AG04449 (cell line): ENCODE data around the gene DYRK1A.

Experiments
- CTCF ChIA-PET: fragments of 350-600 bp; formaldehyde crosslinking; extraction: SDS; loops from one replicate; lab custom pipeline; 2021; ENCODE audit warnings: antibody characterized with exemption; lab: Yijun Ruan, JAX
- POLR2A ChIA-PET: fragments of 400-600, 350-600 bp; formaldehyde crosslinking; extraction: SDS; loops from one replicate; lab custom pipeline; 2020; ENCODE audit warnings: antibody characterized with exemption, inconsistent platforms; lab: Yijun Ruan, JAX
- DNase-seq: peaks from one replicate; pipeline ENCODE4 v3.0.0-alpha.2; 2010; ENCODE audit warnings: low read depth, low spot score
- H3K4me3 ChIP-seq: 2 replicates; pipeline ENCODE4 v1.5.1; 2011; ENCODE audit warnings: low read depth, mild to moderate bottlenecking, control low read depth, low read length
- CTCF ChIP-seq: IDR thresholded peaks from one replicate; pipeline ENCODE4 v1.5.1; 2011; ENCODE audit warnings: mild to moderate bottlenecking, moderate library complexity, low read length, control low read depth, inconsistent platforms; ENCODE audit not compliant: insufficient read depth; ENCODE audit errors: missing control alignments

Gene DYRK1A

DNA sequence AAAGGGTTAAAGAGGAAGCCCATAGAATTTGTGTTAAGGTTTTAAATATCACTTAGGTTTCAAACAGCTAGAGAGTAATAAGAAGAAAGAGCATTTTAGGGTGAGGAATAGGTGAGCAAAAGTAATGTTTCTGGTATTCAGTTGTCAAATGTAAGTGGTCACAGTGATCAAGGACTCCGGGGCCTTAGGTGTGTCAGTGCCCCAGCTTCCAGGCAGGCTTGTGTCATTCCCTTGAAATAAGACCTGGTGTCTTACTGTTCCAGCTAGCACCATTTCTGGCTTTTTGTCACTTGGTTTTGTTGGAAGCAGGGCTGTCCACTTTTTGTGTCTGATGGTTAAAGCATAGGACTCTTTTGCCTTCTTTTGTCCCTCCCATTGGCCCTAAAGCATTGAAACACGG, 69.6 kb downstream of the DYRK1A start:
- CTCF ChIA-PET, result interaction anchor here (3.6 kb wide), 1 partner anchor 27 kb away, joined by 10 read pairs; no protein-coding TSS in a partner anchor
- H3K4me3 ChIP-seq, result no peak overlapping the region
- no peak for DNase-seq
- TF ChIP-seq CTCF, result no peak
- POLR2A ChIA-PET, result no interaction called here

DNA sequence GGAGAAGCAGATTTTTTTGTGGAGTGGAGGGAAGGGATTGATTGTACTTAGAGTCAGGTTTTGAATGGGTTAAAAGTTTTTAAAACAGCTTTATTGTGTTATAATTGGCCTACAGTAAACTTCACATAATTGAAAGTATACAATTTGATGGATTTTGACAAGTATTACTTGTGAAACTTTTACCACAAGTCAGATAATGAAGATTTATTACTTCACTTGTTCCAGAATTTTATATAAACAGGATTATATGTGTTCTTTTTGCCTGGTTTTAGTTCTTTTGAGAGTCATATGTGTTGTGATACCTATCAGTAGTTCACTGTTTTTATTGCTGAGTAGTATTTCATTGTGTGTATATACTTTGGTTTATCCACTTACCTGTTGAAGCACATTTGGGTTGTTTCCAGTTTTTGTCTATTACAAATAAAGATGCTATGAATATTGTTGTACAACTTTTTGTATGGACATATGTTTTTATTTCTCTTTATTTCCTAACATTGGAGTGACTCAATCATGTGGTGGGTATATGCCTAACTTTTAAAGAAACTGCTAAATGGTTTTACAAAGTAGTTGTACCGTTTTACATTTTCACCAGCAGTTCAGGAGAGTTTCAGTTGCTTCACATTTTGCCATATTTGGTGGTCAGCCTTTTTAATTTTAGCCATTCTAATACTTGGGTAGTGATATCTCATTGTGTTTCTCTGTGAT, 71.0 kb downstream of the DYRK1A start:
- ChIA-PET CTCF (no interaction called here), POLR2A (no interaction called here)
- DNase-seq, result no peak
- no peak overlapping the region for H3K4me3 ChIP-seq
- no peak for TF ChIP-seq CTCF

- no peak for TF ChIP-seq CTCF
- no peak overlapping the region for H3K4me3 ChIP-seq
- CTCF ChIA-PET, result no interaction called here
- POLR2A ChIA-PET, result no interaction called here
- no peak for DNase-seq
Observed at GRCh38 chr21:37443683-37444082, 77.1 kb downstream of the DYRK1A start.

- ChIA-PET POLR2A (no interaction called here), CTCF (interaction anchor here (3.1 kb wide), 1 partner anchor 18 kb away, joined by 9 read pairs; no protein-coding TSS in a partner anchor)
- no peak for TF ChIP-seq CTCF
- DNase-seq, result no peak
- no peak overlapping the region for H3K4me3 ChIP-seq
Observed at GRCh38 chr21:37445228-37445627, 78.7 kb downstream of the DYRK1A start.

DNA sequence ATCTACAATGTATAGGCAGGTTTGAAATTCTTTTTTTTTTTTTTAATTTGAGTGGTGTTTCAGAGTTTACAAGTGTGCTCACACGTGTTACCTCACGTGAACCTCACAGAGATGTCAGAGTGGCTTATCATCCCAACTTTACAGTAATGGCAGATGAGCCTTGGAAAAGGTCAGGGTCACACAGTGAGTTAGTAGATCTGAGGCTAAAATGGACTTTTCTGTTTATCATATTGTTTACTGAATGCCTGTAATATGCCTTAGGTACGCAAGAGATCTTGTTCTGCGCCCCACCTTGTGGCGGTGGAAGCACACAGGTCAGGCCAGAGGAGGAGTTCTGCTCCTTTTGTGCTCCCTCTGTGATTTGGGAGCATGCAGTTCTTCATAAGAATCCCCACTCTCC, 80.0 kb downstream of the DYRK1A start:
- ChIA-PET POLR2A (no interaction called here), CTCF (interaction anchor here (3.1 kb wide), 1 partner anchor 17 kb away, joined by 9 read pairs; no protein-coding TSS in a partner anchor)
- no peak for DNase-seq
- TF ChIP-seq CTCF, result no peak
- no peak overlapping the region for H3K4me3 ChIP-seq

DNA sequence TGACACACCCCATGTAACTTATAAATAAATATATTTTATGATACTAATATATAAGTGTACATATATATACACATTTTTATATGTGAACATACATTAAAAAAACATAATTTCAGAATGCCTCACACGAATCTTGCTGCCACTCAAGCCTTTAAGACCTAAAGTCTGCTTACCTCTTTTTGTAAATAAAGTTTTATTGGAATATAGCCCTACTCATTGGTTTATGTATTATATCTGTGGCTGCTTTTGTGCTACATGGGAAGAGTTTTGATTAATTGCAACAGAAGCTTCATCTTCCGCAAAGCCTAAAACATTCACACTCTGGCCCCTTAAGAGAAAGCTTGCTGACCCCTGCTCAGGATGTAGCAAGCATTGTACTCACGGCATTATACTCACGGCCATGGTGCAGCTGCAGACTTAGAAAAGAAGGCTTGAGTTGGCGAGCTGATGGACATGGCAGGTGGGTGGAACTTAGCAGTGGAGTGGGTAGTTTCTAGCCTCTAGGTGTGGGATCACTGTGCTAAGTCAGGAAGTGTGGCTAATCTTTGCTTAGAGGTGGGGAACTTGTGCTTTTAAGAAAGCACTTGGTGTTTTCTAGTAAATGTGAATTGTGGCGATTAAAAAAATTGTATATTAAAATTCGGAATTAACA, 80.8 kb downstream of the DYRK1A start:
- TF ChIP-seq CTCF, result no peak
- DNase-seq, result no peak
- ChIA-PET POLR2A (no interaction called here), CTCF (interaction anchor here (3.1 kb wide), 1 partner anchor 16 kb away, joined by 9 read pairs; no protein-coding TSS in a partner anchor)
- H3K4me3 ChIP-seq, result no peak overlapping the region
